ENCODE measurements around the gene SLC15A4.
A peak's percentile ranks its signal among the peaks of the same experiment; 100 is the strongest.

The SLC15A4 gene

GRCh38 chr12:128823216-128823915 is 392 bp downstream of the SLC15A4 start:
- no peak overlapping the region for H2AFZ ChIP-seq (ENCODE audit: low read depth, low read length, severe bottlenecking)
- H3K79me2 ChIP-seq (ENCODE audit: insufficient read depth, low read length), result peaks cover 50% of the 10 kb centered on the region
- peak overlapping the region; percentile 99 for H3K4me2 ChIP-seq (ENCODE audit: low read depth, low read length, poor library complexity, severe bottlenecking)
- H3K27me3 ChIP-seq (ENCODE audit: low read length), result no peaks in the 10 kb centered on the region
- peak overlapping the region; percentile 86 for H3K4me3 ChIP-seq (ENCODE audit: insufficient read depth, low read length, poor library complexity, severe bottlenecking)
- no peaks in the 10 kb centered on the region for H3K9me3 ChIP-seq (ENCODE audit: insufficient read depth, low read length)
- H3K36me3 ChIP-seq (ENCODE audit: low read length), result peaks cover 6% of the 10 kb centered on the region; the same call in 1 of the 2 replicates
- H3K9me2 ChIP-seq (replicated peaks; ENCODE audit: insufficient read depth, low read length), result no peaks in the 10 kb centered on the region
- H3K27ac ChIP-seq (ENCODE audit: low read depth, low read length), result peak overlapping the region; percentile 98
- TF ChIP-seq CTCF (IDR thresholded peaks at IDR 0.05; ENCODE audit: insufficient read depth, low read length, poor library complexity, severe bottlenecking) (no peak), EZH2phosphoT487 (conservative IDR thresholded peaks at IDR 0.05; ENCODE audit: low read length) (no peak)
- peak overlapping the region; percentile 97 for H3K9ac ChIP-seq (ENCODE audit: low read length)
- no peaks in the 10 kb centered on the region; the same call in 1 of the 2 replicates for H4K20me1 ChIP-seq (ENCODE audit: low read depth, low read length)
- peaks cover 27% of the 10 kb centered on the region for H3F3A ChIP-seq (ENCODE audit: insufficient read depth)

- Histone ChIP-seq H4K20me1 (ENCODE audit: low read depth, low read length) (peaks cover 3% of the 10 kb centered on the region; the same call in 1 of the 2 replicates), H3K4me2 (ENCODE audit: low read depth, low read length, poor library complexity, severe bottlenecking) (peak overlapping the region; percentile 99), H3K79me2 (ENCODE audit: insufficient read depth, low read length) (peaks cover 75% of the 10 kb centered on the region), H2AFZ (ENCODE audit: low read depth, low read length, severe bottlenecking) (no peak overlapping the region), H3K4me3 (ENCODE audit: insufficient read depth, low read length, poor library complexity, severe bottlenecking) (peak overlapping the region; percentile 46), H3K27me3 (ENCODE audit: low read length) (no peaks in the 10 kb centered on the region), H3K9ac (ENCODE audit: low read length) (peak overlapping the region; percentile 97), H3F3A (ENCODE audit: insufficient read depth) (peaks cover 51% of the 10 kb centered on the region), H3K9me2 (replicated peaks; ENCODE audit: insufficient read depth, low read length) (no peaks in the 10 kb centered on the region), H3K9me3 (ENCODE audit: insufficient read depth, low read length) (no peaks in the 10 kb centered on the region), H3K36me3 (ENCODE audit: low read length) (no peaks in the 10 kb centered on the region), H3K27ac (ENCODE audit: low read depth, low read length) (peak overlapping the region; percentile 98)
- TF ChIP-seq CTCF (IDR thresholded peaks at IDR 0.05; ENCODE audit: insufficient read depth, low read length, poor library complexity, severe bottlenecking) (no peak), EZH2phosphoT487 (conservative IDR thresholded peaks at IDR 0.05; ENCODE audit: low read length) (no peak)
These were observed 2.9 kb downstream of the SLC15A4 start for GRCh38 chr12:128820723-128821432.

GRCh38 chr12:128820253-128820652 is 3.5 kb downstream of the SLC15A4 start:
- Histone ChIP-seq H3K27ac (ENCODE audit: low read depth, low read length) (peak overlapping the region; percentile 98), H3K4me3 (ENCODE audit: insufficient read depth, low read length, poor library complexity, severe bottlenecking) (peak overlapping the region; percentile 37), H3K9me2 (replicated peaks; ENCODE audit: insufficient read depth, low read length) (no peaks in the 10 kb centered on the region), H3K27me3 (ENCODE audit: low read length) (no peaks in the 10 kb centered on the region), H4K20me1 (ENCODE audit: low read depth, low read length) (peaks cover 6% of the 10 kb centered on the region; the same call in 1 of the 2 replicates), H2AFZ (ENCODE audit: low read depth, low read length, severe bottlenecking) (no peak overlapping the region), H3K4me2 (ENCODE audit: low read depth, low read length, poor library complexity, severe bottlenecking) (peak overlapping the region; percentile 99), H3F3A (ENCODE audit: insufficient read depth) (peaks cover 52% of the 10 kb centered on the region), H3K9ac (ENCODE audit: low read length) (peak overlapping the region; percentile 97), H3K9me3 (ENCODE audit: insufficient read depth, low read length) (no peaks in the 10 kb centered on the region), H3K36me3 (ENCODE audit: low read length) (no peaks in the 10 kb centered on the region), H3K79me2 (ENCODE audit: insufficient read depth, low read length) (peaks cover 82% of the 10 kb centered on the region)
- no peak for TF ChIP-seq EZH2phosphoT487 (conservative IDR thresholded peaks at IDR 0.05; ENCODE audit: low read length)
- TF ChIP-seq CTCF (IDR thresholded peaks at IDR 0.05; ENCODE audit: insufficient read depth, low read length, poor library complexity, severe bottlenecking), result no peak
